ENCODE results near the gene ARHGEF16. TPM values are rescaled to one million over a fixed set of nuclear protein-coding genes. Genes with fewer than 3 reads are reported as not detected.
A peak's percentile ranks its signal among the peaks of the same experiment; 100 is the strongest.

Gene ARHGEF16
- total RNA-seq, 4 donors from 2014 or later: 0.20 to 1.2 (median 0.63) TPM

GRCh38 chr1:3504151-3504821, 49.8 kb downstream of the ARHGEF16 start:
- no peaks in the 10 kb centered on the region for H3K27me3 ChIP-seq
- H3K4me3 ChIP-seq: peak overlapping the region in 2 of 4 donors; percentile 20 to 24
- in situ Hi-C loops (cut with MboI; ENCODE audit: low sequenced_read_pairs in 4 of 4) (no loop called here), intact Hi-C loops (cut with DNase I; ENCODE audit: low total_unique reads) (loop anchor here (1.0 to 5.0 kb wide), 2 partner anchors 25 to 163 kb away; no protein-coding TSS in a partner anchor)
- DNase-seq (peak; percentile 95 to 97), ATAC-seq (peak; percentile 96)
- H3K36me3 ChIP-seq: no peaks in the 10 kb centered on the region
- peaks cover 19 to 31% of the 10 kb centered on the region in 2 donors for H3K4me1 ChIP-seq
- peak overlapping the region; percentile 92 to 99 (median 96) for H3K27ac ChIP-seq
- H3K9me3 ChIP-seq: no peaks in the 10 kb centered on the region
- TF ChIP-seq POLR2A (IDR thresholded peaks at IDR 0.05) (peak; percentile 29 to 56), CTCF (IDR thresholded peaks at IDR 0.05 in 4 of 5, conservative IDR thresholded peaks at IDR 0.05 in 1 of 5) (peak in 2 of 5 experiments; percentile 16 to 33)

GRCh38 chr1:3504822-3505153, 50.3 kb downstream of the ARHGEF16 start:
- in situ Hi-C loops (cut with MboI; ENCODE audit: low sequenced_read_pairs in 4 of 4): no loop called here
- intact Hi-C loops (cut with DNase I; ENCODE audit: low total_unique reads): loop anchor here (1.0 to 5.0 kb wide), 2 partner anchors 25 to 163 kb away; no protein-coding TSS in a partner anchor
- Histone ChIP-seq H3K4me1 (peaks cover 19 to 31% of the 10 kb centered on the region in 2 donors), H3K9me3 (no peaks in the 10 kb centered on the region), H3K27me3 (no peaks in the 10 kb centered on the region), H3K4me3 (peak overlapping the region in 2 of 4 donors; percentile 20 to 24), H3K36me3 (no peaks in the 10 kb centered on the region), H3K27ac (peak overlapping the region; percentile 92 to 99 (median 96))
- TF ChIP-seq POLR2A (IDR thresholded peaks at IDR 0.05) (peak in 1 of 2 donors; percentile 4), CTCF (IDR thresholded peaks at IDR 0.05 in 4 of 5, conservative IDR thresholded peaks at IDR 0.05 in 1 of 5) (no peak)
- peak; percentile 79 to 87 for DNase-seq
- ATAC-seq: peak; percentile 71 to 74

GRCh38 chr1:3505161-3505560, 50.7 kb downstream of the ARHGEF16 start:
- in situ Hi-C loops (cut with MboI; ENCODE audit: low sequenced_read_pairs in 4 of 4): no loop called here

GRCh38 chr1:3506041-3506440, 51.6 kb downstream of the ARHGEF16 start:
- TF ChIP-seq CTCF (IDR thresholded peaks at IDR 0.05 in 4 of 5, conservative IDR thresholded peaks at IDR 0.05 in 1 of 5) (no peak), POLR2A (IDR thresholded peaks at IDR 0.05) (no peak)
- peaks cover 19 to 29% of the 10 kb centered on the region in 2 donors for H3K4me1 ChIP-seq
- peak overlapping the region in 3 of 4 donors; percentile 92 to 99 (median 97) for H3K27ac ChIP-seq
- H3K36me3 ChIP-seq: no peaks in the 10 kb centered on the region
- H3K4me3 ChIP-seq: no peak overlapping the region
- no peak for DNase-seq
- H3K27me3 ChIP-seq: no peaks in the 10 kb centered on the region
- no peak for ATAC-seq
- no peaks in the 10 kb centered on the region for H3K9me3 ChIP-seq
- intact Hi-C loops (cut with DNase I; ENCODE audit: low total_unique reads) (no loop called here), in situ Hi-C loops (cut with MboI; ENCODE audit: low sequenced_read_pairs in 4 of 4) (no loop called here)

More at GRCh38 chr1:3505161-3505560, 50.7 kb downstream of the ARHGEF16 start:
- Histone ChIP-seq H3K9me3 (no peaks in the 10 kb centered on the region), H3K27me3 (no peaks in the 10 kb centered on the region), H3K27ac (peak overlapping the region; percentile 92 to 99 (median 96)), H3K4me1 (peaks cover 19 to 31% of the 10 kb centered on the region in 2 donors), H3K36me3 (no peaks in the 10 kb centered on the region), H3K4me3 (no peak overlapping the region)
- ATAC-seq: no peak
- intact Hi-C loops (cut with DNase I; ENCODE audit: low total_unique reads): no loop called here
- TF ChIP-seq POLR2A (IDR thresholded peaks at IDR 0.05) (no peak), CTCF (IDR thresholded peaks at IDR 0.05 in 4 of 5, conservative IDR thresholded peaks at IDR 0.05 in 1 of 5) (no peak)
- no peak for DNase-seq

All from gastrocnemius medialis (tissue), 4 donors.